Stimulated activated CD4-positive, alpha-beta T cell treated with anti-CD3 and anti-CD28 coated beads, Interleukin-12 subunit alpha, Interleukin-12 subunit beta, amount 100 ng/mL, for 24 hours (primary cell): ENCODE measurements around the gene ATG16L1.
A peak's percentile ranks its signal among the peaks of the same experiment; 100 is the strongest.

ENCODE experiments used
- DNase-seq, 2 experiments: peaks; one replicate each; pipeline ENCODE4 v3.0.0-alpha.2; 2020; ENCODE audit warnings: low read depth in 2 of 2

Gene ATG16L1

DNA sequence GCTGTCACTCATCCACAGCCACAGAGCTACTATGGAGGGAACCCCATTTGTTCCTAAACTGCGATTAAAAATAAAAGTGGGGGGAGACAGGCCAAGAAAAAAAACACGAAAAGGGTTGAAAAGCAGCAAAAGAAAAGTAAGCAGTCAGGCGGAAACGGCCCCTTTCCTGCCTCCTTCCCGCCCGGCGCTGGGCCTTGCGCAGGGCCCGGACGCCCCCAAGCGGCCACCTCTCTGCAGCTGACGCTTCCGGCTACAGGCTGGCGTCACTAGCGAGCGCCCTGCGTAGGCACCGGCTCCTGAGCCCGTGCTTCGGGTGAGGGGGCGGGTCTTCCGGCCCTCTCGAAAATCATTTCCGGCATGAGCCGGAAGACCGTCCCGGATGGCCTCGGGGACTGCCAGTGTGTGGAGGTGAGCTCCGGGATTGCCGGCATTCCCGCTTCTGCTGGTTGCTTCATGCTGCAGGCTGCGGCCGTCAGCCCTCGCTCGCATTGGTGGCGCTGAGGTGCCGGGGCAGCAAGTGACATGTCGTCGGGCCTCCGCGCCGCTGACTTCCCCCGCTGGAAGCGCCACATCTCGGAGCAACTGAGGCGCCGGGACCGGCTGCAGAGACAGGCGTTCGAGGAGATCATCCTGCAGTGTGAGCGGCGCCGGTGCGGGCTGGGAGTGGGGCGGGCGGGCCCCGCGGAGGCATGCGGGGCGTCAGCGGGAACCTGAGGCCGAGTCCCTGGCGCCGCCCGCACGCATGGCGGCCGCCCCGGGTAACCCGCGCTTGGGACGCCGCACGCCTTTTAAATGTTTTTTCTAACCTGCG is at the start of gene ATG16L1:
ATG16L1 (plus strand) TSS at position 368 of the 811 bp plus-strand sequence; CDS start at position 523, 155 bp downstream.
- DNase-seq: peak; percentile 90 to 93

DNA sequence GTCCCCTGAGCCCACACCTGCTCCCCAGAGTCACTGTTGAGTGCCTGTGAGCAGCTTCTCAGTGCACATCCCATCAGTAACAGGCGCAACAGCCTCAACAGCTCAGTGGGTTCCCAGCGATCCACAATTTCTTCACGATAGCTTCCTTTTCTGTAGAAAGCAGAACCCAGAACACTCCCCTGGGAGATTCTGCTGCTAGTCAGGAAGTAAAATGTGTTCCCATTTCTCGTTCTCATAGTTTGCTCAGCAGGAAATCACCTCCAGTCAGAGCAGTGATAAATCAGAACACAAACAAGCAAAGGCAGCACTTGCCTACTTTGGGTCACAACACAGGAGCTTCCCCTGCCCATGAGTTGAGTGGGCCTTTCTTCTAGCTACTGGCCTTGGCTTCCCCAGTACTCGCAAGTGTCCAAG is 48.9 kb upstream of the ATG16L1 start:
- DNase-seq: no peak

DNA sequence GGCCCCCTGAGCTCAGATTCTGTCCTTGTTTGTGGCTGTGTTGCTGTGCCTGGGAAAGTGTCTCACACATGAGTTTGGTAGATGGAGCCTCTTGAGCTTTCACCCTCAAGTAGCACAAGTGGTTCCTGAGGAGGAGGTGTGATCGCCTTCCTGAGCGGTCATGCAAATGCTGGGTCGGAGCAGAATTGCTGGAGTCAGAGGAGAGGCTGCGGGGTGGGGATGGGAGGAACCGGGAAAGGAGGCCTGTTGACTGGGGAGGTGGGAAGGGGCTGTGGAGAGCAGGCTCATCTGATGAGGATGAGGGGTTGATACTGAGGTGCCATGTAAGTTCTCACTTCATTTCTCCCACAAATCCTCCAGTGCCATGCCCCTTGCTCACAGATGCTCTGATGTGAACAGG is 48.4 kb upstream of the ATG16L1 start:
- no peak for DNase-seq

DNA sequence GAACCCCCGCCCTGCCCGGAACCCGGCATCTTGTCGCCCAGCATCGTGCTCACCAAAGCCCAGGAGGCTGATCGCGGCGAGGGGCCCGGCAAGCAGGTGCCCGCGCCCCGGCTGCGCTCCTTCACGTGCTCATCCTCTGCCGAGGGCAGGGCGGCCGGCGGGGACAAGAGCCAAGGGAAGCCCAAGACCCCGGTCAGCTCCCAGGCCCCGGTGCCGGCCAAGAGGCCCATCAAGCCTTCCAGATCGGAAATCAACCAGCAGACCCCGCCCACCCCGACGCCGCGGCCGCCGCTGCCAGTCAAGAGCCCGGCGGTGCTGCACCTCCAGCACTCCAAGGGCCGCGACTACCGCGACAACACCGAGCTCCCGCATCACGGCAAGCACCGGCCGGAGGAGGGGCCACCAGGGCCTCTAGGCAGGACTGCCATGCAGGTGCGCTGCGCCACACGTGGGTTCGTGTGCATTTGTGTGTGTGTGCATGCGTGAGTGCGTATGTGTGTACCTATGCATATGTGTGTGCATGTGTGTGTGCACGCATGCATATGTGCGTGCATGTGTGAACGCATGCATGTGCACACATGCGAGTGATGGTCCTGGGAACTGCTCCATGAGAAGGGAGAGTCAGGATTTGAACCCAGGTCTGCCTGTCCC is 47.1 kb upstream of the ATG16L1 start:
- no peak for DNase-seq

DNA sequence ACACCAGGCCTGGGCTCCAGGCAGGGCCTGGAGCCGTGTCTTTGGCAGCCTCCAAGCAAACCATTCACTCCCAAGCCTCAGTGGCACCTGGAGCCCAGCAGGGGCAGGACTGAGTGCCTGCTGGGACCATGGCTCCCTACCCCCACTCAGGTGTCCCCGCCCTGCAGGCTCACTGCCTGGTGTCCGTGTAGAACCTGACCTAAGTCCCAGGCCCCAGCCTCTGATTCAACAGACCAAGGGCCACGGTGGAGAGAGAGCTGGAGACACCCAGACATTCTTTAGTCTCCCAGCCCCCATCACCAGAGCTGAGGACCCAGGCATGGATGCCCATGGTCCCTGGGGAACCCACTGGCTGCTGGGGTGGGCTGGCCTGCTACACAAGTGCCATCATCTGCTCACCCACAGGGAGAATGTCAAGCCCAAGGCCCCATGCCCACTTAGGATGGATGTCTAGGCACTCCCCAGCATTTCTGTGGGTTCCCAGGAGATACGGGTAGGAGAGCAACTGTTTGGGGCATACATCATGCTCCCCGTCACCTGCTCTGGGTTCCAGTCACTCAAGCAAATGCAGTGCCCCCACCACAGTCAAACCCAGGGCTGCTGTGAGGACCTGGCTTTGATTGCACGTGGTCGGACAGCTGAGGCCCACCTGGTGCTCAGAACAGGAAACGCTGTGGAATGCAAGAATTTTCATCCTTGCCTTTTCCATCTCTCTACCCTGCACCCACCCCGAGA is 42.9 kb upstream of the ATG16L1 start:
- DNase-seq: no peak

DNA sequence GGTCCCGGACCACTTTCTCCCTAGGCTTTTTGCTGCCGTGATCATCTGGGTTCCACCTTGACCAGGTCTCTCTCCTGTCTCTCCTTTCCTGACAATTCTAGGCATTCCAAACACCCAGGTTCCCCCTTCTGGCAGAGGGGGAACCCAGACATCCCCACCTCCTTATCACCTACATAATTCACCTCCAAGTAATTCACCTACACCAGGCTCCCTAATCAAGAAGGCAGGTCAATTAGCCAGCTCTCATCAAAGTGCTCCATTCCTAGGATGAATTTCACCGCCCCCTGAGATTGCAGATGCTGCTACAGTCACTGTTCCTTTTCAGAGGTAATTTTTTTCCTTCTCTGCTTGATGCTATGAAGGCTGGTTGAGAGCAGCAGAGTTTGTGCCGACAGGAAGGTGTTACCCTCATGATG is 42.3 kb upstream of the ATG16L1 start:
- DNase-seq: no peak

DNA sequence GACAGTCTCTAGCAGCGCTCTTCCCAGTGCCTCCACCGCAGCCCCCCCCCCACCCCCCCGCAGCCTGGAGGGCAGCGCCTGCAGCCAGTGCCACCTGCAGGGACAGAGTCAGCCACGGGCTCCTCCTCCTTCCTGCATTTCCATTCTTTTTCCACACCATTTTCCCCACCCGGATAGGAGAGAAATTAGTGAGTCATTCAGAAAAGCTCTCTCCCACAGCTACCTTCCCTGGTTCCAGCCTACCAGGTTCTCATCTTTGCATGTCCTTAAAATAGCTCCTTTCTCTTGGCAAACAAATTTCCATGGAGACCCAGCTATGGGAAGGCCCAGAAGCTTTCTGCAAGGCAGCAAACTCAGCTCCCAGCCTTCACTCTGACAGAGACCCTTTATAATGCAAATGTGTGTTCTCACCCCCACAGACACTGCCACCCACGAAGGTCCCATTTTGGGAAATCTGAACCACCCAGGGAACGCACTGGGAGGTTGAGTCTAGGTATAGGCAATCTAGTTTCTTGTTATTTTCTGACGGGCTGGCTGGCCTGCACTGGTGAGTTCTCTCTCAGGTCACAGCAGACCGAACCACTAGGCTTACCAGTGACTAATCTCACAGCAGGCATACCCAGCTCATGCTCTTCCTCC is 41.8 kb upstream of the ATG16L1 start:
- no peak for DNase-seq

DNA sequence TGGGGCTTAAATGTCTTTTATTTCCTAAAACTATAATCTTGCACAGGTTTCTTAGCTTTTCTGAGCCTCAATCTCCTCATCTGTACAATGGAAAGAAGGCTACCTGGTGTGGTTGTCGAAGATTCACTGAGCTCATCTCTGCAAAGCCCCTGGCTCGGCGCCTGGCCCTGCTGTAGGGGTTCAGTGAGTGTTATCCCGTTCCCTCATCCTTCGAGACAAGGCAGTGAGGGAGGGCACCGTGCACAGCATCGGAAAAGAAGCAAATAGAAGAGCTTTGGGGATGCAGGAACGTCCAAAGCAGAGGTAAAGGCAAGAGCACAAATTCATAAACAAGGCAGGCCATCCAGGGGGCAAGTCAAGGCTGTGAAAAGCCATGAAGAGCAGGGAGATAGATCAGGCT is 41.2 kb upstream of the ATG16L1 start:
- DNase-seq: no peak

DNA sequence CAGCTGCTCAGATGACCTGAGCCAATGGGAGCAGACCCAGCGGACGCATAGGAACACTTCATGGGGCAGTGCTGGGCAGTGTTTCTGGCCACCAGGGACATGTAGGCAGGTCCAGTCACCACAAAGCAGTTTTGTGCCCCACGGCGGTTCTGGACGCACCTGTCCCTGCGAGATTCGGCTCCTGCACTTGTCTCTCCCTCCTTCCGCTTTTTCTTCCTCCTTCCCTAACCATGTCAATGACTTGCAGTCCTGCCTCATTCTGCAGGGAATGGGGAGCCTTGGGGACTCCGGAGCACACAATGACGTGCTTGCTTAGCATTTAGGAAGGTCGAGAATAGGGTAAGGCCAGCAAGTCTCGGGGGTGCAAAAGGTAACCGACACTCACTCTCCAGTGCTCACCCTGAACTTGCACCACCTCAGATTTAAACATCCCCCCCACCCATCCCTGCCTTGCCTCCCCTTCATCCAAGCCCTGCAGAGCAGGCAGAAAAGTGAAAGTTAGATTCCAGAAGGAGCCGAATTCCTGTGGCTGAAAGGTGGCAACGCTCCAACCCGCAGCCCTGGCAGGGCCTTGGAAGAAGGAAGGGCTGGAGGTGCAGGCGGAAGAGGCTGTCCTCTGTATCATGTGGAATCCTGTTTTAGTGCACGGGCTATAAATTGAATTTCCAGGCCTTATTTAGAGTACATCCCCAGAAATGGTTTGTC is 40.5 kb upstream of the ATG16L1 start:
- no peak for DNase-seq

DNA sequence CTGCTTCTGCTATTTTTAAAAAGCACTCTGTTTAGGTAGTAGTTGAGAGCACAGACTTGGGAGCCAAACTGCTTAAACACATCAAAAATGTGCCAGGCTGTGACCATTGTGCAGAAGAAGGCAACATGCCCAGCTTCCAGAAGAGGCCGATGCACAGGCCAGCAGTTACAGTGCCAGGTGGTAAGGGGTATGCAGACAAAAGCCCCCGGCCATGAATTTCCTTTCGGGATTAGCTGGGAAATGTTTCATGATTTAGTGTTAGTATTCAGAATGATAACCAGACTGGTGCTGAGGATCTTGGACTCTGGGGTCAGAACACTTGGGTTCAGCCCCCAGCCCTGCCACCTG is 40.0 kb upstream of the ATG16L1 start:
- DNase-seq: no peak

DNA sequence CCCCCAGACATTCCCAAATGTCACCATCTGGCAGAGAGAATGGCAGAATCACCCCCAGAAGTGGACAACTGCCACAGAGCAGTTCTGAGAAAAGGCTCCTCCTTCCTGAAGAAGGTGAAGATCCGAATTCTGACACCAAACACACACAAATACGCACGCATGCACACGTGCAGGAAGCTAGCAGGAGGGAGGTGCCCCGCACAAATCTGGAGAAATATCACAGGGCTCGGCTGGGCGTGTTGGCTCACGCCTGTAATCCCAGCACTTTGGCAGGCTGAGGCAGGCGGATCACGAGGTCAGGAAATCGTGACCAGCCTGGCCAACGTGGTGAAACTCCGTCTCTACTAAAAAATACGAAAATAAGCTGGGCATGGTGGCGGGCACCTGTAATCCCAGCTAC is 38.5 kb upstream of the ATG16L1 start:
- no peak for DNase-seq

DNA sequence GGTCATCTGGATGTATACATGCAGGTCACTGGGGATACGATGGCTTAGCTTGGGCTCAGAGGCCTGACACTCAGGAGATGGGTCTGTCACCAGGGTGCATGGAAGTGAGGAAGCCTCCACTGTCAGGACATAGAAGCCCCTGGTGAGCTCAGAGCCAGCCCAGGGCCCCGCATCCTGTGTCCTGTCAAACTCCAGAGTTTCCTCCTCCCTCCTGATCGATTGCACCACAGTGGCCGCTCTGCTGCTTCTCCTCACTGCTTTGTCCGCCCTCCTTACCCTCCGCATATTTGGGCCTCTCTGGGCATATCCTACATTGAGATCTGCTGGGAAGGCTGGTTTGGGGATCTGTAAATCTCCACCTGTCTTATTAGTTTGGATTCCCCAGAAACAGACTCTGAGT is 37.5 kb upstream of the ATG16L1 start:
- no peak for DNase-seq

DNA sequence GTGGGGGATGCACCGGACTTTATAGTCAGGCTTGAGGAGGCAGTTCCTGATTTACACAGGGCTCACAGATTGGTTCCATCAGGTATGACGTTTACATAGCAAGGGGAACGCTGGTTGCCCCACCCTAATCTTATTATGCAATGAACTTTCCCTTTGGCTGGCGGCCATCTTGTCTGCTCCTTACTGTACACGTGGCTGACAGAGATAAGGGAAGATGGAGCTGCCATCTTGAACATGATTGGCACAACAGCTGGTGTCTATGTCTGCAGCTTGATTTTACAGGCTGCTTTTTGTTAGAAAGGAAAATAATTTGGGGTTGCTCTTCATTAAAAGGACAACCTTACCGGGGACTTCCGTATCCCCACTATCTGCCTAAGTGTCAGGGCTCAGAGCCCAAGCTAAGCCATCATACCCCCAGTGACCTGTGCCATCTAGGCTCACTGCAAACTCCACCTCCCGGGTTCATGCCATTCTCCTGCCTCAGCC is 33.5 kb upstream of the ATG16L1 start:
- no peak for DNase-seq

DNA sequence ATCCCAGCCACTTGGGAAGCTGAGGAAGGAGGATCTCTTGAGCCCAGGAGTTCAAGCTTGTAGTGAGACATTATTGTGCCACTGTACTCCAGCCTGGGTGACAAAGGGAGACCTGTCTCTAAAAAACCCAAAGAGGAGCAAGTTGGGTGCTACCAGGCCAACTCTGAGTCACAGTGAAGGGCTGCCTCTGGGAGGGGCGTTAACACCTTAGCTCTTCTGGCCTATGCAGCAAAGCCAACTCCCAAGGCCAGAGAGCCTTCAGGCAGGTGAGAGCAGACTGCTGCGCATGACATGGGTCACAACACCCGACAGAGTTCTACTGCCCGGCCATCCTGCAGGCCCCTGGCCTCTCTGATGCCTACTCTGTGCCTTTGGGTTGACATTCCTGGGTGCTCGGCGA is 32.6 kb upstream of the ATG16L1 start:
- no peak for DNase-seq

DNA sequence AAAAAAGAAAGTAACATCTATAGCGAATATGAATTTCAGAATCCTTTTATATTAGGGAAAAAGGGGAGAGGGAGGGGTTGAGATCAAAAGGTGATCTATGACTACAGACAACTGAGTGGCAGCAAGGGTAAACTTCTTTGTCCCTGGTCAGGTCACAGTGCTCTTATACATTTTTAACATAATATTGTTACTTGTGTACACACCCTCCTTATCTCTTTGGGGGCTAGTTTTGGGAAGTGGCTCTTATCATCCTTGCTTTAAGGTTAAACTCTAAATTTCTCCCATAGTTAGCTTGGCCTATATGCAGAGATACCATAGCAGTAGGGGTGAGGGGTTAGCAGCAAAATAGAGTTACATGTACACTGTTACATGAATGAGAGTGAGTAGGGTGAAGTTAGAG is 31.6 kb upstream of the ATG16L1 start:
- no peak for DNase-seq

DNA sequence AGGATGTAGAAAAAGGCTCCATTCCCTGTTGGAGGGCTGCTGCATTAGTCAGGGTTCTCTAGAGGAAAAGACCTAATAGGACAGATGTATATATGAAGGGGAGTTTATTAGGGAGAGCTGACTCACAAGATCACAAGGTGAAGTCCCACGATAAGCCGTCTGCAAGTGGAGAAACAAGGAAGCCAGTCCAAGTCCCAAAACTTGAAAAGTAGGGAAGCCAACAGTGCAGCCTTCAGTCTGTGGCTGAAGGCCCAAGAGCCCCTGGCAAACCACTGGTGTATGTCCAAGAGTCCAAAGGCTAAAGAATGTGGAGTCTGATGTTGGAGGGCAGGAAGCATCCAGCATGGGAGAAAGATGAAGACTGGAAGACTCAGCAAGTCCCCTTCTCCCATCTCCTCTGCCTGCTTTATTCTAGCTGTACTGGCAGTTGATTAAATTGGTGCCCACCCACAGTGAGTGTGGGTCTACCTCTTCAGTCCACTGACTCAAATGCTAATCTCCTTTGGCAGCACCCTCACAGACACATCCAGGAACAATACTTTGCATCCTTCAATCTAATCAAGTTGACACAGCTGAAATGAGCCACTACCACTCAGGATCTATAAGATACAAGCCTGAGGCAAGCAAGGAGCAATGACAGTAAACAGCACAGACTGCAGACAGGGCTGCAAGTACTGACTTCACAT is 30.0 kb upstream of the ATG16L1 start:
- DNase-seq: no peak

DNA sequence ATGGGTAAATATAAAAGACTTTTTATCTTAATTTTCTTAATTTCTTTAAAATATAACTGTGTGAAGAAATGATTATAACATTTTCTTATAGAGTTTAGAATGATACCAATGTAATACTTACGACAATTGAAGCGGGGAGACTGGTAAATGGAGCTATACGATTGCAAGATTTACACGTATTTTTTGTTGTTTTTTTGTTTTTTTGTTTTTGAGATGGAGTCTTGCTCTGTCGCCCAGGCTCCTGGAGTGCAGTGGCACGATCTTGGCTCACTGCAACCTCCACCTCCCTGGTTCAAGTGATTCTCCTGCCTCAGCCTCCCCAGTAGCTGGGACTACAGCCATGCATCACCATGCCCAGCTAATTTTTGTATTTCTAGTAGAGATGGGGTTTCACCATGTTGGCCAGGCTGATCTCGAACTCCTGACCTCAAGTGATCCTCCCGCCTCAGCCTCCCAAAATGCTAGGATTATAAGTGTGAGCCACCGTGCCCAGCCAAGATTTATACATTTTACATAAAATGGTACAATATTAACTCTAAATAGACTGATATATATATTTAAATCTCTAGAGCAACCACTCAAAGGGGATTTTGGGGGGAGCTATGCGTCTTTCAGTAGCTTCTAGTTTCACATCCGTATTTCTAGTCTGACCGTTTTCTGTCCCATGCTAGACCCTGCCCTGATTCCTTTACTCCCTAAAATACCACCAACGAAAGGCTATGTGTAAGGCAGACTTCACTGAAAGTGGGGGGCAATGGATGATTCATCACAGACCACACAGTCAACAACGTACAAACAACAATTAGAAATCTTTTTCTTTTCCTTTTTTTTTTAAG is 28.2 kb upstream of the ATG16L1 start:
- DNase-seq: no peak

DNA sequence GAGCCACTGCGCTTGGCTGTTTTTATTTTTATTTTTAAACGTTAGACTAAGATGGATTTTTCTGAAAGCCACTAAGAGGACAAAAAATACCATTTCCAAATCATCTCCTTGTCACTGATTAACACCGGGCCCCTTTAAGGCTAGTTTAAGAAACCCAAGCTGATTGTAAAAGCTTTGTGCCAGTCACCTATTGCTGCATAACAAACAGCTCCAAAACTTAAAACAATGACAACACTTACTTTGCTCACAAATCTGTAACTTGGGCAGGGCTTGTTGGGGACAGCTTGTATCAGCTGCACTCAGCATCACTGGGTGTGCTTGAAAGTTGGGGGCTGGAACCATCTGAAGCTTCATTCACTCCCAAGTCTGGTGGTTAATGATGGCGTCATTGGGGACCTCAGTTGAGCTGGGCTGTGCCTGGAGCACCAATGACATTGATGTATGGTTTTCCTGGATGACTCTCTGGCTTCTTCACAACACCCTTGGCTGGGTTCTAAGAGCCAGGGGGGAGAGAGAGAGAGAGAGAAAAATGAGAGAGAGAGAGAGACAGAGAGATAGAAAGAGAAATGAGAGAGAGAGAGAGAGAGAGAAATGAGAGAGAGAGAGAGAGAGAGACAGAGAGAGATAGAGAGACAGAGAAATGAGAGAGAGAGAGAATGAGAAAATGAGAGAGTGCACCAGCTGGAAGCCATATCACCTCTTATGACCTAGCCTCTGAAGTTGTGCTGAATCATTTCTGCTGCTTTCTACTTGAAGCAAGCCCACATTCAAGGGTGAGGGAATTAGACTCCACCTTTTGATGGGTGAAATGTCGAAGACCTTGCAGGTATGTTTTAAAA is 26.0 kb upstream of the ATG16L1 start:
- no peak for DNase-seq

DNA sequence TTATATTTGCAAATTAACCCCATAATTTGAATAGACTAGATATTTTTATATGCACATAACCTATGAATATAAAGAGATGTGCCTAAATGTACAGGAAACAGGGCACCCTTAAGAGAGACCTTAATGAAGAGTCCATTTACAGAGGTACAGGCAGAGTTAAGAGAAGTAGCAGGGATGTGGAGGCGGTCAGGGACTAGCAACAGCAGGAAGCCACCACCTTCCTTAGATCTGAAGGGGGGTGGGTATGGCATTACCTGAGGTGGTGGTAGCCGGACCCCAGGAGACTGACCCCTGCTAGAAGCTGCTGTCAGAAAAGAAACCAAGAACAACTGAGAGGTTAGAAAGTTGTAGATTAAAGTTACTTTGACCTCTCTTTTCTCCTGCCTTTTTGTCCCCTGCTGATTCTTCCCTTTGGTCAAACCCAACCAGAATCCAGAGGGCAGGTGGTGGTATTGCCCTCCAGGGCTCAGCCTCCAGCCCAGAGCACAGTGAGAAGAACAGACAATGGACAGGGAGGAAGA is 24.9 kb upstream of the ATG16L1 start:
- DNase-seq: no peak
